ENCODE results near the gene METTL24.

DNA sequence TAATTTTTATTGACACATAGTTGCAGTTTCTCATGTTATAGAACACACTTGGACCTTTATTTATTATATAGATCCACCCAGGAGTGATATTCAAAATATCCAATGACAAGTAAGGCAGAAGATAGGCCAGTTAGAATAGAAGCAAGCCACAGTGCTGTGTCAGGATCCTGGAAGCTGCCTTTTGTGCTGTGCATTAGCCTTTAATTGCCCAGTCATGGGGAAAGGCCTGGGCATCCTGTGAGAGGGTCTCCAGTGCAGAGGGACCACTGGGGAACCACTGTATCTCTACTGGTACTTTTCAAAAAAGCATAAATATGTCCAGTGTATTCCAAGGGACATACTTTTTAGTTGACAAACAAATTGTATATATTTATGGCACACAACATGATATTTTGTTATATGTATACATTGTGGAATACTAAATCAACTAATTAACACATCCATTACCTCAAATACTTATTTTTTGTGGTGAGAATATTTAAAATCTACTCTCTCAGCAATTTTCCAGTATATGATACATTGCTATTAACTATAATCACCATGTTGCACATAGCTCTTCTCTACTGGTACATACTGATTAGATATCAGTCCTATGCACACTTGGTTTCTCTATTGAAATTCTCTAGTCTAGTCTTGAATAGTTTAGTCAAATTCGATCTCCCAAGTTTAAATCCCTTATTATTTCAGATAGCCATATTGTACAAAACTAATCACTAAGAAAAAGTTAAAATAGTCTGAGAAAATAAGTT is 118.4 kb downstream of the METTL24 start:
- no peak for TF ChIP-seq POLR2AphosphoS5 (IDR thresholded peaks at IDR 0.05; ENCODE audit: low read depth)
- TF ChIP-seq, protein P1, sequence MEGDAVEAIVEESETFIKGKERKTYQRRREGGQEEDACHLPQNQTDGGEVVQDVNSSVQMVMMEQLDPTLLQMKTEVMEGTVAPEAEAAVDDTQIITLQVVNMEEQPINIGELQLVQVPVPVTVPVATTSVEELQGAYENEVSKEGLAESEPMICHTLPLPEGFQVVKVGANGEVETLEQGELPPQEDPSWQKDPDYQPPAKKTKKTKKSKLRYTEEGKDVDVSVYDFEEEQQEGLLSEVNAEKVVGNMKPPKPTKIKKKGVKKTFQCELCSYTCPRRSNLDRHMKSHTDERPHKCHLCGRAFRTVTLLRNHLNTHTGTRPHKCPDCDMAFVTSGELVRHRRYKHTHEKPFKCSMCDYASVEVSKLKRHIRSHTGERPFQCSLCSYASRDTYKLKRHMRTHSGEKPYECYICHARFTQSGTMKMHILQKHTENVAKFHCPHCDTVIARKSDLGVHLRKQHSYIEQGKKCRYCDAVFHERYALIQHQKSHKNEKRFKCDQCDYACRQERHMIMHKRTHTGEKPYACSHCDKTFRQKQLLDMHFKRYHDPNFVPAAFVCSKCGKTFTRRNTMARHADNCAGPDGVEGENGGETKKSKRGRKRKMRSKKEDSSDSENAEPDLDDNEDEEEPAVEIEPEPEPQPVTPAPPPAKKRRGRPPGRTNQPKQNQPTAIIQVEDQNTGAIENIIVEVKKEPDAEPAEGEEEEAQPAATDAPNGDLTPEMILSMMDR (IDR thresholded peaks at IDR 0.05; ENCODE audit: insufficient read depth, low read length) = no peak
- TF ChIP-seq GABPA (IDR thresholded peaks at IDR 0.05; ENCODE audit: low read depth) = no peak
- no peak for TF ChIP-seq SPI1 (IDR thresholded peaks at IDR 0.05; ENCODE audit: borderline replicate concordance, low read depth)
